ENCODE results near the gene MYOM3. TPM values are rescaled to one million over a fixed set of nuclear protein-coding genes. Genes with fewer than 3 reads are reported as not detected.

MYOM3 gene
- total RNA-seq, 1 donor from 2014 or later, result 340 TPM

- peaks cover 32 to 59% (median 36%) of the 10 kb centered on the region in 3 donors for H3K36me3 ChIP-seq (ENCODE audit: control insufficient read depth in 3 of 3, insufficient read depth in 3 of 3, low read length in 3 of 3)
- no peaks in the 10 kb centered on the region for H3K9me3 ChIP-seq (ENCODE audit: control insufficient read depth in 3 of 3, low read length in 3 of 3)
- peaks cover 42 to 57% (median 56%) of the 10 kb centered on the region in 3 donors for H3K4me1 ChIP-seq (ENCODE audit: control insufficient read depth in 3 of 3, insufficient read depth in 3 of 3, low read length in 3 of 3)
- H3K27ac ChIP-seq (ENCODE audit: low read depth, low read length), result no peak overlapping the region
- H3K27me3 ChIP-seq (ENCODE audit: control insufficient read depth in 3 of 3, insufficient read depth in 3 of 3, low read length in 3 of 3), result peaks cover 0 to 3% (median 0%) of the 10 kb centered on the region in 3 donors
- no peak overlapping the region for H3K9ac ChIP-seq (ENCODE audit: low read depth in 1 of 3, low read length in 3 of 3)
- no peak overlapping the region for H3K4me3 ChIP-seq (ENCODE audit: low read length in 3 of 3)
Observed at GRCh38 chr1:24092979-24093378, 19.0 kb downstream of the MYOM3 start.

- peaks cover 35 to 66% (median 39%) of the 10 kb centered on the region in 3 donors for H3K36me3 ChIP-seq (ENCODE audit: control insufficient read depth in 3 of 3, insufficient read depth in 3 of 3, low read length in 3 of 3)
- no peak overlapping the region for H3K4me3 ChIP-seq (ENCODE audit: low read length in 3 of 3)
- peaks cover 35 to 47% (median 46%) of the 10 kb centered on the region in 3 donors for H3K4me1 ChIP-seq (ENCODE audit: control insufficient read depth in 3 of 3, insufficient read depth in 3 of 3, low read length in 3 of 3)
- H3K9me3 ChIP-seq (ENCODE audit: control insufficient read depth in 3 of 3, low read length in 3 of 3), result no peaks in the 10 kb centered on the region
- H3K9ac ChIP-seq (ENCODE audit: low read depth in 1 of 3, low read length in 3 of 3), result peak overlapping the region in 2 of 3 donors; percentile 61 to 66
- H3K27ac ChIP-seq (ENCODE audit: low read depth, low read length), result peak overlapping the region; percentile 25
- H3K27me3 ChIP-seq (ENCODE audit: control insufficient read depth in 3 of 3, insufficient read depth in 3 of 3, low read length in 3 of 3), result peaks cover 0 to 3% (median 0%) of the 10 kb centered on the region in 3 donors
Observed at GRCh38 chr1:24091971-24092482, 19.9 kb downstream of the MYOM3 start.

- Histone ChIP-seq H3K9ac (ENCODE audit: low read depth in 1 of 3, low read length in 3 of 3) (peak overlapping the region in 1 of 3 donors; percentile 0), H3K36me3 (ENCODE audit: control insufficient read depth in 3 of 3, insufficient read depth in 3 of 3, low read length in 3 of 3) (peaks cover 46 to 77% (median 47%) of the 10 kb centered on the region in 3 donors), H3K27ac (ENCODE audit: low read depth, low read length) (peak overlapping the region; percentile 20), H3K9me3 (ENCODE audit: control insufficient read depth in 3 of 3, low read length in 3 of 3) (no peaks in the 10 kb centered on the region), H3K4me3 (ENCODE audit: low read length in 3 of 3) (no peak overlapping the region), H3K4me1 (ENCODE audit: control insufficient read depth in 3 of 3, insufficient read depth in 3 of 3, low read length in 3 of 3) (peaks cover 23 to 35% (median 34%) of the 10 kb centered on the region in 3 donors), H3K27me3 (ENCODE audit: control insufficient read depth in 3 of 3, insufficient read depth in 3 of 3, low read length in 3 of 3) (peaks cover 0 to 3% (median 0%) of the 10 kb centered on the region in 3 donors)
Observed at GRCh38 chr1:24090736-24091135, 21.2 kb downstream of the MYOM3 start.

DNA sequence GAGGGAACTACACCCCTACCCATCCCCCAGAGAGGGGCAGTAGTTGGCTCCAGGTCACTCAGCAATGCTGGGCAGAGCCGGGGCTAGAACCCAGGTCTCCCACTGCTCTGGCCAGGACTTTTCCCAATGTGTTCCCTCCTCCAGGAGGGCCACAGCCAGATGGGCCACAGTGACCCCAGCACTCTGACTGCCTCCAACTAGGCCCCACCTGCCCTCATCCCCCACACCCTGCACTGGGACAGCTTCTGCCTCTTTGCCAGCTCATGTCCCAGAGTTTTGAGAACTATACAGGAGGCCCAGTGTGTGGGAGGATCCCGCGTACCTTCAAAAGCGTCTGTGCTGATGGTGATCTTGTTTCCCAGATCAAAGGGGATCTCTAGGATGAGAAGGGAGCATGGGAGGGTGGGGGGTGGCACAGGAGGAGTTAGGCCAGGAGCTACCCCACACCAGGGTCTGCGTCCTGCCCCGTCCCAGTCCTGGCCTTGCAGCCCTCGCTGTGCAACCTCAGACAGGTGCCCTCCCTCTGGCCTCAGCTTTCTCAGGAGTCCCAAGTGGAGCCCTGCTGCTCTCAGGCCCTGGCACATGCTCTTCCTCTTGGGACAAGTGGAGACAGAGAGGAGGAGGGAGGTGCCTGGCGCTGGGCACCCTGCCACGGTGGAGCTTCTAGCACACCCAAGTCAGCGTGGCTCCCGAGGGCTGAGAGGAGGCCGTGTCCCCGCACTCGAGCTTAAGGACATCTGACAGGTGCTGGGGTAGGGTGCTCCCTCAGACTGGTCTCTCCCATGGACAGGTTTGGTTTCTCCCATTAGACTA is 22.0 kb downstream of the MYOM3 start:
- Histone ChIP-seq H3K4me1 (ENCODE audit: control insufficient read depth in 3 of 3, insufficient read depth in 3 of 3, low read length in 3 of 3) (peaks cover 15 to 29% (median 26%) of the 10 kb centered on the region in 3 donors), H3K9me3 (ENCODE audit: control insufficient read depth in 3 of 3, low read length in 3 of 3) (no peaks in the 10 kb centered on the region), H3K4me3 (ENCODE audit: low read length in 3 of 3) (no peak overlapping the region), H3K27me3 (ENCODE audit: control insufficient read depth in 3 of 3, insufficient read depth in 3 of 3, low read length in 3 of 3) (no peaks in the 10 kb centered on the region), H3K27ac (ENCODE audit: low read depth, low read length) (peak overlapping the region; percentile 20), H3K36me3 (ENCODE audit: control insufficient read depth in 3 of 3, insufficient read depth in 3 of 3, low read length in 3 of 3) (peaks cover 47 to 80% (median 54%) of the 10 kb centered on the region in 3 donors), H3K9ac (ENCODE audit: low read depth in 1 of 3, low read length in 3 of 3) (peak overlapping the region in 1 of 3 donors; percentile 33)

GRCh38 chr1:24089027-24089742 is 22.8 kb downstream of the MYOM3 start:
- Histone ChIP-seq H3K27me3 (ENCODE audit: control insufficient read depth in 3 of 3, insufficient read depth in 3 of 3, low read length in 3 of 3) (no peaks in the 10 kb centered on the region), H3K9me3 (ENCODE audit: control insufficient read depth in 3 of 3, low read length in 3 of 3) (no peaks in the 10 kb centered on the region), H3K4me1 (ENCODE audit: control insufficient read depth in 3 of 3, insufficient read depth in 3 of 3, low read length in 3 of 3) (peaks cover 15 to 25% (median 23%) of the 10 kb centered on the region in 3 donors), H3K9ac (ENCODE audit: low read depth in 1 of 3, low read length in 3 of 3) (no peak overlapping the region), H3K36me3 (ENCODE audit: control insufficient read depth in 3 of 3, insufficient read depth in 3 of 3, low read length in 3 of 3) (peaks cover 46 to 82% (median 50%) of the 10 kb centered on the region in 3 donors), H3K4me3 (ENCODE audit: low read length in 3 of 3) (no peak overlapping the region), H3K27ac (ENCODE audit: low read depth, low read length) (no peak overlapping the region)

DNA sequence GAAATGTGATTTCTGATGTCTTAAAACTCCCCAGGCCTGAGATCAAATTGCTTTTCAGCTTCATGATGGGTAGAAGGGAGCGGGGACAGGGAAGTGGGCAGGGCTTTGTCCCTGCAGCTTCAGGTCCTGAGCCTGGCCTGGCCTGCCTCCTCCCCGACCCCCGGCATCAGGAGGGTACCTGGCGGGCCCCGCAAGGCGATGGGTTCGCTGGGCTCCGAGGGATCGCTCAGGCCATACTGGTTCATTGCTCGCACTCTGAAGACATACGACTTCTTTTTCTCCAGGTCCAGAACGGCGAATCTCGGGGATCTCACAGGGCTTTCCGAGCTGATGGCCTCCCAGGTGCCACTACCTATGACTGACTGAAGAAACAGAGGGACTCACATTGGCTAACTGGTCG is 25.5 kb downstream of the MYOM3 start:
- Histone ChIP-seq H3K4me3 (ENCODE audit: low read length in 3 of 3) (no peak overlapping the region), H3K9me3 (ENCODE audit: control insufficient read depth in 3 of 3, low read length in 3 of 3) (no peaks in the 10 kb centered on the region), H3K9ac (ENCODE audit: low read depth in 1 of 3, low read length in 3 of 3) (no peak overlapping the region), H3K4me1 (ENCODE audit: control insufficient read depth in 3 of 3, insufficient read depth in 3 of 3, low read length in 3 of 3) (peaks cover 31 to 42% (median 34%) of the 10 kb centered on the region in 3 donors), H3K27me3 (ENCODE audit: control insufficient read depth in 3 of 3, insufficient read depth in 3 of 3, low read length in 3 of 3) (no peaks in the 10 kb centered on the region), H3K27ac (ENCODE audit: low read depth, low read length) (no peak overlapping the region), H3K36me3 (ENCODE audit: control insufficient read depth in 3 of 3, insufficient read depth in 3 of 3, low read length in 3 of 3) (peaks cover 51 to 78% (median 60%) of the 10 kb centered on the region in 3 donors)

- Histone ChIP-seq H3K9ac (ENCODE audit: low read depth in 1 of 3, low read length in 3 of 3) (no peak overlapping the region), H3K9me3 (ENCODE audit: control insufficient read depth in 3 of 3, low read length in 3 of 3) (no peaks in the 10 kb centered on the region), H3K27ac (ENCODE audit: low read depth, low read length) (no peak overlapping the region), H3K27me3 (ENCODE audit: control insufficient read depth in 3 of 3, insufficient read depth in 3 of 3, low read length in 3 of 3) (no peaks in the 10 kb centered on the region), H3K4me1 (ENCODE audit: control insufficient read depth in 3 of 3, insufficient read depth in 3 of 3, low read length in 3 of 3) (peaks cover 33 to 44% (median 35%) of the 10 kb centered on the region in 3 donors), H3K4me3 (ENCODE audit: low read length in 3 of 3) (no peak overlapping the region), H3K36me3 (ENCODE audit: control insufficient read depth in 3 of 3, insufficient read depth in 3 of 3, low read length in 3 of 3) (peaks cover 46 to 74% (median 59%) of the 10 kb centered on the region in 3 donors)
Observed at GRCh38 chr1:24085546-24085945, 26.4 kb downstream of the MYOM3 start.

- Histone ChIP-seq H3K9me3 (ENCODE audit: control insufficient read depth in 3 of 3, low read length in 3 of 3) (no peaks in the 10 kb centered on the region), H3K27ac (ENCODE audit: low read depth, low read length) (no peak overlapping the region), H3K4me1 (ENCODE audit: control insufficient read depth in 3 of 3, insufficient read depth in 3 of 3, low read length in 3 of 3) (peaks cover 32 to 43% (median 34%) of the 10 kb centered on the region in 3 donors), H3K36me3 (ENCODE audit: control insufficient read depth in 3 of 3, insufficient read depth in 3 of 3, low read length in 3 of 3) (peaks cover 45 to 68% (median 59%) of the 10 kb centered on the region in 3 donors), H3K9ac (ENCODE audit: low read depth in 1 of 3, low read length in 3 of 3) (no peak overlapping the region), H3K4me3 (ENCODE audit: low read length in 3 of 3) (no peak overlapping the region), H3K27me3 (ENCODE audit: control insufficient read depth in 3 of 3, insufficient read depth in 3 of 3, low read length in 3 of 3) (no peaks in the 10 kb centered on the region)
Observed at GRCh38 chr1:24085007-24085406, 26.9 kb downstream of the MYOM3 start.

- H3K27ac ChIP-seq (ENCODE audit: low read depth, low read length), result no peak overlapping the region
- no peaks in the 10 kb centered on the region for H3K9me3 ChIP-seq (ENCODE audit: control insufficient read depth in 3 of 3, low read length in 3 of 3)
- peaks cover 27 to 40% (median 34%) of the 10 kb centered on the region in 3 donors for H3K4me1 ChIP-seq (ENCODE audit: control insufficient read depth in 3 of 3, insufficient read depth in 3 of 3, low read length in 3 of 3)
- no peak overlapping the region for H3K4me3 ChIP-seq (ENCODE audit: low read length in 3 of 3)
- H3K9ac ChIP-seq (ENCODE audit: low read depth in 1 of 3, low read length in 3 of 3), result no peak overlapping the region
- H3K36me3 ChIP-seq (ENCODE audit: control insufficient read depth in 3 of 3, insufficient read depth in 3 of 3, low read length in 3 of 3), result peaks cover 50 to 68% (median 63%) of the 10 kb centered on the region in 3 donors
- H3K27me3 ChIP-seq (ENCODE audit: control insufficient read depth in 3 of 3, insufficient read depth in 3 of 3, low read length in 3 of 3), result no peaks in the 10 kb centered on the region
Observed at GRCh38 chr1:24084050-24084449, 27.9 kb downstream of the MYOM3 start.

All from skeletal muscle tissue (tissue), 4 donors.